Activated naive CD4-positive, alpha-beta T cell treated with anti-CD3 and anti-CD28 coated beads, Interleukin-2, amount 50 U/mL, for 72 hours (primary cell): ENCODE results near the gene HOXD4. TPM values are rescaled to one million over a fixed set of nuclear protein-coding genes. Genes with fewer than 3 reads are reported as not detected.

Experiments
- ATAC-seq, 2 donors: fragments of 150-1000 bp; cut with Tn5 transposase; 2 replicates each; pipeline ENCODE4 v1.10.0; 2021; ENCODE audit warnings: mild to moderate bottlenecking in 2 of 2, moderate library complexity in 2 of 2
- DNase-seq, 2 donors: peaks; one replicate each; pipeline ENCODE4 v3.0.0; 2021 to 2022; ENCODE audit warnings: low spot score in 2 of 2
- H3K27ac Mint-ChIP-seq, 2 donors: one replicate each; pipeline ENCODE4 v1.8.0; 2022; ENCODE audit warnings: mild to moderate bottlenecking in 2 of 2, mixed read lengths in 2 of 2
- H3K36me3 Mint-ChIP-seq, 2 donors: one replicate each; pipeline ENCODE4 v1.8.0; 2022; ENCODE audit warnings: mixed read lengths in 2 of 2
- H3K9me3 Mint-ChIP-seq, 2 donors: one replicate each; pipeline ENCODE4 v1.8.0; 2022; ENCODE audit warnings: mixed read lengths in 2 of 2
- total RNA-seq, 2 donors: library from RNA; stranded (reverse); gene quantifications; one replicate each; pipeline ENCODE4 v1.2.3, GENCODE V29; 2022

The HOXD4 gene
- total RNA-seq, 2 donors from 2014 or later, result not detected

- H3K9me3 Mint-ChIP-seq, result peaks cover 0 to 5% of the 10 kb centered on the region in 2 donors
- H3K36me3 Mint-ChIP-seq, result peaks cover 11 to 30% of the 10 kb centered on the region in 2 donors
- ATAC-seq (peak in 1 of 2 donors; percentile 60), DNase-seq (no peak)
- peak within 1 kb of the TSS in 1 of 2 donors; percentile 81 for H3K27ac Mint-ChIP-seq
These were observed 28.5 kb upstream of the HOXD4 start, which contains the start of gene HOXD9 for GRCh38 chr2:176122683-176123410. Gene HOXD9 (plus strand): TSS chr2:176122719. CDS start chr2:176122769, 50 bp downstream.

- H3K9me3 Mint-ChIP-seq, result no peaks in the 10 kb centered on the region
- H3K36me3 Mint-ChIP-seq, result peaks cover 5 to 29% of the 10 kb centered on the region in 2 donors
- DNase-seq (no peak), ATAC-seq (no peak)
- peak overlapping the region in 1 of 2 donors; percentile 81 for H3K27ac Mint-ChIP-seq
These were observed 27.8 kb upstream of the HOXD4 start for GRCh38 chr2:176123411-176124109.

- Mint-ChIP-seq H3K9me3 (no peaks in the 10 kb centered on the region), H3K36me3 (peaks cover 0 to 25% of the 10 kb centered on the region in 2 donors), H3K27ac (no peak overlapping the region)
- DNase-seq (no peak), ATAC-seq (no peak)
These were observed 27.0 kb upstream of the HOXD4 start for GRCh38 chr2:176124110-176124946.

GRCh38 chr2:176124947-176125771 is 26.2 kb upstream of the HOXD4 start:
- H3K9me3 Mint-ChIP-seq, result no peaks in the 10 kb centered on the region
- H3K27ac Mint-ChIP-seq, result no peak overlapping the region
- no peak for DNase-seq
- H3K36me3 Mint-ChIP-seq, result peaks cover 0 to 18% of the 10 kb centered on the region in 2 donors
- ATAC-seq, result no peak

GRCh38 chr2:176125772-176126054 is 25.6 kb upstream of the HOXD4 start:
- H3K27ac Mint-ChIP-seq, result no peak overlapping the region
- ATAC-seq, result no peak
- DNase-seq, result no peak
- no peaks in the 10 kb centered on the region for H3K9me3 Mint-ChIP-seq
- H3K36me3 Mint-ChIP-seq, result peaks cover 0 to 13% of the 10 kb centered on the region in 2 donors

GRCh38 chr2:176126929-176127773 is 24.2 kb upstream of the HOXD4 start:
- ATAC-seq (no peak), DNase-seq (peak in 1 of 2 donors; percentile 70)
- Mint-ChIP-seq H3K9me3 (no peaks in the 10 kb centered on the region), H3K36me3 (peaks cover 0 to 6% of the 10 kb centered on the region in 2 donors), H3K27ac (no peak overlapping the region)

- Mint-ChIP-seq H3K9me3 (no peaks in the 10 kb centered on the region), H3K27ac (no peak overlapping the region), H3K36me3 (peaks cover 0 to 11% of the 10 kb centered on the region in 2 donors)
- DNase-seq (no peak), ATAC-seq (no peak)
These were observed 23.6 kb upstream of the HOXD4 start for GRCh38 chr2:176127774-176128072.

- no peak for DNase-seq
- peak overlapping the region in 1 of 2 donors; percentile 77 for H3K27ac Mint-ChIP-seq
- no peak for ATAC-seq
These were observed 23.0 kb upstream of the HOXD4 start for GRCh38 chr2:176128172-176128981.

GRCh38 chr2:176128982-176129796 is 22.2 kb upstream of the HOXD4 start, which contains the start of gene HOXD8:
Gene HOXD8 (plus strand): TSS chr2:176129705. CDS start chr2:176130367, 662 bp downstream.
- Mint-ChIP-seq H3K9me3 (no peaks in the 10 kb centered on the region), H3K36me3 (peaks cover 0 to 18% of the 10 kb centered on the region in 2 donors), H3K27ac (peak within 1 kb of the TSS in 1 of 2 donors; percentile 77)
- no peak for DNase-seq
- peak in 1 of 2 donors; percentile 33 for ATAC-seq

More at GRCh38 chr2:176128172-176128981, 23.0 kb upstream of the HOXD4 start:
- Mint-ChIP-seq H3K9me3 (no peaks in the 10 kb centered on the region), H3K36me3 (peaks cover 0 to 15% of the 10 kb centered on the region in 2 donors)

- ATAC-seq (peak in 1 of 2 donors; percentile 12), DNase-seq (no peak)
- Mint-ChIP-seq H3K36me3 (peaks cover 0 to 22% of the 10 kb centered on the region in 2 donors), H3K9me3 (no peaks in the 10 kb centered on the region), H3K27ac (no peak overlapping the region)
These were observed 21.6 kb upstream of the HOXD4 start for GRCh38 chr2:176129813-176130146.

- peak overlapping the region in 1 of 2 donors; percentile 55 for H3K27ac Mint-ChIP-seq
- no peak for DNase-seq
These were observed 21.0 kb upstream of the HOXD4 start for GRCh38 chr2:176130147-176130956.

GRCh38 chr2:176130957-176131847 is 20.1 kb upstream of the HOXD4 start:
- DNase-seq, result no peak
- no peaks in the 10 kb centered on the region for H3K9me3 Mint-ChIP-seq
- peak overlapping the region in 1 of 2 donors; percentile 83 for H3K27ac Mint-ChIP-seq
- peaks cover 8 to 33% of the 10 kb centered on the region in 2 donors for H3K36me3 Mint-ChIP-seq
- ATAC-seq, result no peak

More at GRCh38 chr2:176130147-176130956, 21.0 kb upstream of the HOXD4 start:
- Mint-ChIP-seq H3K36me3 (peaks cover 3 to 28% of the 10 kb centered on the region in 2 donors), H3K9me3 (no peaks in the 10 kb centered on the region)
- ATAC-seq, result peak in 1 of 2 donors; percentile 47

GRCh38 chr2:176131848-176132158 is 19.5 kb upstream of the HOXD4 start:
- Mint-ChIP-seq H3K9me3 (no peaks in the 10 kb centered on the region), H3K36me3 (peaks cover 8 to 33% of the 10 kb centered on the region in 2 donors), H3K27ac (no peak overlapping the region)
- ATAC-seq, result no peak
- no peak for DNase-seq
